GM21367 (cell line): ENCODE measurements around the gene MBD2.

ENCODE experiments used
- ATAC-seq: cut with Tn5 transposase; IDR thresholded peaks from one replicate; pipeline ENCODE4 v1.9.1; 2021; ENCODE audit not compliant: unreplicated experiment

The MBD2 gene

DNA sequence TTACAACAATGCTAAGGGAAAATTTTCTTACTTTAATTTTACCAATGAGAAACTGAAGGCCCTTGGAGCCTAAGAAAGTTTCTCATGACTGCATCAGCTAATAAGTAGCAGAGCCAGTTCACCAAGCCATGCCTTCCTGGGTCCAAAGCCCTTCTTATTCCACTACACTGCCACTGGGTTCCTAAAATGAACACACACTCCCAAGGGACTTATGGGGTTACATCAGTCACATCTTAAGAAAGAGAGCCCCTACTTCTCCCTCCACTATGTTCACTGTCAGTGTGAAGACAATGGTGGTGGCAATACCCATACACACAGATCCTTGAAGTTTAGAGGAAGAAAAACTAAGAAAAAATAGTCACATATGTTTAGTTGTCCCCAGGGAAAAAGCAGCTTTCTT, 20.6 kb downstream of the MBD2 start:
- peak; percentile 57 for ATAC-seq

DNA sequence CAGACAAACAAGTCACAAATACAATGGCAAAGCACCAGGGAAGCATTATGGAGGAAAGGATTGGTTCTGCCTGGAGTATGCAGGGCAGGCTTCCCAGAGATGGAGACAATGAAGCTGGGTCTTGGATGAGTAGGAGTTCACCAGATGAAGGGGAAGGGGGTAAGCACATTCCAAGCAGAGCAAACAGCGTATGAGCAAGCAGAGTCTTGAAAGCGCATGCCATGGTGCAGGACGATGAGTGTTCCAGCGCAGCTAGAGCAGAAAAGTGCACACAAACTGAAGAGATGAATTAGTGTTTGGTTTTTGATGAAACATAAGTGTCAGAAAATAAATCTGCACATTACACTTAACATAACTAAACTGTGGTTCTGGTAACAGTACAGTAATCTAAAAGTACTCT, 21.6 kb downstream of the MBD2 start:
- no peak for ATAC-seq

DNA sequence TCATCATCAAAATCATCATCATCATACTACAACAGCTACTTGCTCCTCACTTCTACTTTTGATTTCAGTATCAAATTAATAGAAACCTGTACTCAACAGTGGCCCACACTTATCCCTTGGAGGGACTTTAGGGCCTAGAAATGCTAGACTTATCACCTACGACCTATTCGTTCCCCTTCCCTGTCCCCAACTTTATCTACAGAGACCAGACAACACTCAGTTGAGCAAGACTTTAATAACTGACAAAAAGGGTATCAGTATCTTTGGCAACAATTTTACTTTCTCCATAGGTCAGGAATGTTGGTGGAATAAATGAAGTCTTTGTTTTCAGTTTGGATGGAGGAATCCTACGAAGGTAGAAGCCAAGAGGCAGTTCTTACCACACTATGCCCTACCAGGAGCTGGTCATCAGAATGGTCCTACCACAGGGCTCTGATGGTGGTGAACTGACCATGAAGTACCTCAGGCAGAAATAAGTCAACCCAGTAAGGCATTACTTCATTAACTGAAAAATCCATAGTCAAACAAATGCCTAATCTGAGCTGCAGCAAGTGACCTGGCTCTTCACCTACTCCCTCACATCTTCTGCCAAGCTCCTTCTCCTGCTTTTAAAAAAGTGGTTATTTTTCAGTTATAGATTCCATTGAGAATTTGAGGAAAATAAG, 26.6 kb downstream of the MBD2 start:
- no peak for ATAC-seq

DNA sequence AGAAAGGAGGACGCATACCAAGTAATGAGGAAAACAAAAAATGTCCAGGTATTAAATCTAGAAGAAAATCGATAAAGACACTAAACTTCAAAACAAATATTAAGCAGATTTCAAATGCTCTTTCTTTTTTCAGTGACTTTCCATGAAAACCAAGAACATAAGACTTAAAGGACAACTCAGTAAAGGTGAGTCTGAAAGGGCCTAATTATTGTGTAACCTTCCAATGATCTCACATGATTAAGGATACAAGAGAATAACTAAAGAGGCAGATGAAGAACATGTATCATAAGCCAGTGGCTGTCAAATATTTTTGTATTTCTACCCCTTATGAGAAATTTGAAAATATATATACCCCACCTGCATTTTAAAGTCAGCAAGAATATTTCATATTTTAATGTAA, 30.7 kb downstream of the MBD2 start:
- ATAC-seq, result no peak

DNA sequence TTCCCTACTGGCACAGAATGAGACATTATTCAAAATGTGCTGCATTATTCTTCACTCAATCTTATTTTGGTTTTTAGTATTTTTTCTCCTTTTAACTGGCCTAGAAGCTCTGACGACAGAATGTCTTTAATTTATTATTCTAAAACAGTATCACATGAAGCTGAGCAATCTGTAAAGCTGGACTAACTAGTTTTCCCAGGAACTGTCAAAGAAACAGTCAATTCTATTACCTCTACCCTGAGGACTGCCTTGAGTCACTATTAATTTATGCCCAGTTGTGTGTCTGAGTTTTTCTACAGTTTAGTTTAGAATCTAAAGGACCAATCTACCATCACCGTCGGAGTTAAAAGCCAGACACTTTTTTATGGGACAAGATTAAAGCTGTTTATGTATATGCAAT, 31.6 kb downstream of the MBD2 start:
- no peak for ATAC-seq

DNA sequence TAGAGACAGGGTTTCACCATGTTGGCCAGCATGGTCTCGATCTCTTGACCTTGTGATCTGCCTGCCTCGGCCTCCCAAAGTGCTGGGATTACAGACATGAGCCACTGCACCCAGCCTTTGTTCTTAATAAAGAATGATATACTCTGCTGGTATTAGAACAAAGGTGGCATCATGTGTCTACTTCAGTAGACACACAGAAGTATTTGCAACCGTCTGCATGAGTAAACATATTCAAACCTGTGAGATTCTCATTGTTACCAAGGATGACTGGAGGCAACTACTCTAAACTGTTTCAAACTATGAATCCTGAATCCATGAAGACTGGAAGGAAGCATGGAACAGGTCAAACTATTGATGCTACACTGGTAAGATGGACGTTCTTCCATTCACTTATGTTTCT, 32.1 kb downstream of the MBD2 start:
- no peak for ATAC-seq

DNA sequence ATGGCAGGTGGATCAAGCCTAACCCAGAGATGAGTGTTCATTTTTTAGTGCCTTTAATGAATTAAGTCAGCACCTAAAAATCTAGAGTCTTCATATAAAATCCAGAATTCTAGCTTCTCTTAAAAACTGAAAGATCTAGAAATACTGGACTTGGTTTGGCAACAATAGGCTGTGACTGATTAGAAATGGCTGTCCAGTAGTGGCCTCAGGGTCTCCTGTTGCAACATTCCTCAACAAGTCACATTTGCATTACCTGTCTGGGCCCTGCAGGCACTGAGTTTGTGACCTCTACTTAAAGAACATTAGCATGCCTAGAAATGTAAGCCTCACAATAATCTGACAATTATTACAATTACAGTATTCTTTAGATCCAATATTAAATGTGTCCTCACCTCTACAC, 33.1 kb downstream of the MBD2 start:
- no peak for ATAC-seq

DNA sequence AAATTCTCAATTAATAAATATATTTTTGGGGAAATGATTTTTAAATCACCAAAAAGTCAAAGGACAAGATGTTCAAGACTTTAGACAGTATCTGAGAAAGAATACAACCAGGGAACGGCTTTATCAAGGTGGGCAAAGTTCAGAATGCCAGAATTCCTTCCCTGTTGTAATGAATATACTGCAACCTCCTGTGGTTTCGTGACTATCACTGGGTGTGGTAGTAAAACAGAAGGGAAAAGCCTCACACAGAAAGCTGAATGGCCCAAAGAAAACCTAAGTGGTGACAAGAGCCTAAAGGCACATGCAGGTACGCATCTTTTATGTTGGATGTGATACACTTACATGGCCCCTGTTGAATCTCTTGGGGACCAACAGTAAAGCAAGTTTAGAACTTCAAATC, 37.1 kb downstream of the MBD2 start:
- no peak for ATAC-seq

DNA sequence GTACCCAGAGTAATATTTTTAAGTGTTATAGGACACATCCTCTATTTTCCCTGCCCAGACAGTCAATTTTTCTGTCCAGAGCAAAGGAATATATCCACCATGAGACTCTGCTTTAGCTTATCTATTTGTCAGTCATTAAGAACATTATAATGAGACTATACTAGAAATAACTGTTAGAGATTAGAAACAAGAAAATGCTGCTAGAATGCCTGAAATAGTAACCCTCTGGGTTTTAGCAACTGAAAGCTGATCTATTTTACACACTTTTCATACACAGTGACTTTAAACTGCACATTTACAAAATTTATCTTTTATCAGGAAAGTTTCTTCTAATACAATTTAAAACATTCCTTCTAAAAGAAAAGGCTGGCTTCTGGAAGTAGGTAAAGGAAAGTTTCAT, 39.6 kb downstream of the MBD2 start:
- no peak for ATAC-seq

DNA sequence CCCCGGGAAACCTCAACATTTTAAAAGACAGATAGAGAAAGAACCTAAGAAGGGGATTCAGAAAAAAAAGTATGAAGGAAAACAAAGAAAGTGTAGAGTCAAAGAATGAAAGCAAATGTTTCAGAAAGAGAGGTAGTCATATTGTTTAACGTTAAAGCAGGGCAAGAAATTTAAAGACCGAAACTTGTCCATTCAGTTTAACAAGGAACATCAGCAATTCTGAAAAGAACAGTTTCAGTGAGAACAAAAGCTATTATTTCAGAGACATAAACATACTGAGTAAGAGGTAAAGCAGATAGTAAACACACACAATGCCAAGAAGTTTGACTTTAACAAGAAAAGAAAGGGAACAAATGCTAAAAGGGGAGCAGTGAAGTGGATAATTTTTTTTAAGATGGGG, 41.1 kb downstream of the MBD2 start:
- no peak for ATAC-seq

DNA sequence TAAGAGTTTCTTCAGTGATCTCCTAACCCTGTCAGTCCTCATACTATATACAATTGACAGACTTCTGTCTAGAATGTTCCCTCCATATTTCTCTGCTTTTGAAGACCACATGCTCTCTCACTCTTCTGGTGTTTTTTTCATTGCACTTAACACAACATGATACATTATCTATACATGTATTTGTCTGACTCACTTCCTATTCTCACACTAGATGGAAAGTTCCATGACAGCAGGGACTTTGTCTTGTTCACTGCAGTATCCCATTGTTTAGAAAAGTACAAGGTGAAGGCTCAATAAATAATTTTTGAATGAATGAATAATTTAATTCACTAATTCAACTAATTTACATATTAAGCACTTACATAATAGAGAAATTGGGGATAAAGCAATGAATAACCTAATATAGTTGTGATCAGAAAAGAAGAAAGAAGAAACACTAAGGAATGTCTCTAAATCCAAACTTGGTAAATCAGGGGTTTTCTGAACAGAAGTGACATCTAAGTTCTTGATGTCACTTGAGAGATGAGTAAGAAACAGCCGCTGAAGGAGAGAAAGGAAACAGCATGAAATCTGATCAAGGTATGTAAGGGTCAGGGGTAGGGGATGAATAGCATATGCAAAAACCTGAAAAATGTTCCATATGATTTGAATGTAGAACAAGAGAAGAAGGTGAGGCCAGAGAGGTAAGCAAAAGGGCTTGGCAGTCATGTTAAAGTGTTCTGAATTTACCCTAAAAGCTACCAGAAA, 42.4 kb downstream of the MBD2 start:
- peak; percentile 53 for ATAC-seq

DNA sequence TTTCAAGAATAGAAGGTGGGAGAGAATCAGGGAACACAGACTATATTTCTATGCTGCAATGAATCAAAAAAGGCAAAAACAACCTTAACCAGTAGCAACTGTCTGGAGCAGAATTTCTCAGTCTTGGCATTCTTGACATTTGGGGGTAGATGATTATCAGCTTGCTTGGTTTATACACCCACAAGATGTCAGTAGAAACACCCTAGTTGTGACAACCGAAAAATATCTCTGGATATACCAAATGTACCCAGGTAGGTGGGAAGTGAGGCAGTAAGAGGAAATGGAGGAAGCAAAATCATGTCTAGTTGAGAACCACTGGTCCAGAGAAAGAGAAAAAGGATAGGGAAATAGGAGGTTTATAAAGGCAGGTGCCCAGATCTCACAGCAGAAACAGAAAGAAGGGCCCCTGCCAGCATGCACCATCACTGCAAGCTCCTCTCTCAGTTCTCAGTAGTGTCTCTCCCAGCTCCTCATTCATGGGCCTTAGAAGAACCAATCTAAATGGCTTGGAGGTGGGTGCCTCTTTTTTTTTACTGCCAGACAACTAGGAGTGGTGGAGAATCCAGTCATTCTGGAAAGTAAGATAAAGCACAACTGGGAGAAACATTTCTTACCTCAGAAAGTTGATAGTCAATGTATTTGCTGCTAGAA, 50.4 kb downstream of the MBD2 start:
- no peak for ATAC-seq

DNA sequence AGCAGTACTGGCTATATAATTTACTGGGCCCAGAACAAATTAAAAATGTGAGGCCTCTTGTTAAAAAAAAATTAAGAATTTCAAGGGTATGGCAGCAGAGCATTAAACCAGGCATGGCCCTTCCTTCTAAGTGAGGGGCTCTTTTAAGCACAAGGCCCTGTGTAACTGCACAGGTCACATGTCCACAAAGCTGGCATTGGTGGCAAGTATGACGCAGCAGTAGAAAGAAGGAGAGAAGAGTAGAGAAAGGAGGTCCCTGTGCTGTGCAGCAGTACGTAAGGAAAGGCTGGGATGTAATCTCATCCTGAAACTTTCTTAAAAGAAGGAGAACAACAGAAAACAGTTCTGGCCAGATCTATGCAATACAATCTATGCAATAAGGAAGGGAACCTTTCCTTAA, 51.2 kb downstream of the MBD2 start:
- ATAC-seq, result no peak

DNA sequence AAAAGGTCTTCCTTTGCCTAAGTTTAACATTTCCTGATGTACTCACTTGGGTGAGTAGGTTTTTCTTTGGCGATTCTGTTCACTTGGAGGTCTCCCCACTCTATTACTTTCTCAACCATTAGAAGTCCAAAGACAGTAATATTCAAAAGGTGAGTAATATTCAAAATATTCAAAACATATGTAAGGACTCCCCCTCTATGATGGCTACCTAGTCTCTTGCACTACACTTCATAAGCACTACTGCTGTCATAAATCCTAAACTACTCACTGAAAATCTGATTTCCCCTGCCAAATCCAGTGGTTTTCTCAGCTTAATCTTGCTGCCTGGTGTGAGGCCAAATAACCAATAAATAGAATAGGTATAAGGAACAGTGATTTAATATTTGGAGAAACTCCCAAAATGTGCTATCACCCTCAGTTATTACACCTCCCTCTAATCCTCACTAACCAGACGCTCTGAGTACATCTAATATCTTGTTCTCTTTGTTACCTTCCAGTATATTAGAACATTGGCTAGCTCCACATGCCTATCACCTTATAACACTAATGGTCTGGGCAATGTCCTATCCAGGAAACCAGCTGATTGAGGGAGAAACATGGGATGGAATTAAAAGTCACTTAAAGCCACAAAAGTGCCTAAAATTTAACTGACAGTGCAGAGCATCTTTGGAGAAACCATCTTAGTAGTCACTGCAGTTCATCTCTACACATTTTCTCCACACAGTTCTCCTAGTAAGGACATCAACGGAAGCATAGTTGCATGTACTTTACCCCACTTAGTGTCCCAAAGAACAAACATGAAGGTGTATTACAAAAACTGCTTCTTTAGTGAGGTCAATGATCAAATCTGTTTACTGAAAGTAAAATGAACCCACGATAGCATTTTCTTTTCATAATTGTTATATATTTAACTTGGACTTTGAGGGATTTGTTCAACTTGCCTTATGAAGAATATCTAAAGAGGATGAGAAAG, 54.8 kb downstream of the MBD2 start:
- ATAC-seq, result no peak

DNA sequence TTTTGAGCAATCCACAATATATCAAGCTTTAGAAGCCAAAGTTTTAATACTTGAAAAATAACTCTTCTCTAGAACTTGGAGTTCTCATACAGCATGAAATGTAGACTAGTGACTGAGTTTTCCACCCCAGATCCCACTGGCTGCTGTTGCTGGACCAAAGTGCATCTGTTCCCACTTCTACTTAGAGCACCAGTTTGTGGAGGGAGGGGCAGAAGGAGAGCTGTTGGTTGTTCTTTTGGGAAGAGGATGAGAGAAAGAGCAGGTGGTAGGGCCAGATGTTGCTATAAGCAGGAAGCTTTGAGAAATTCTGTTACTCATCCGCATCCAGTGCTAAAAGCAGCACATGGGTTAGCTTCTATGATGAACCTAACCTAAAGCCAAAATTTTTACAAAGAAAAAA, 59.0 kb downstream of the MBD2 start:
- no peak for ATAC-seq

DNA sequence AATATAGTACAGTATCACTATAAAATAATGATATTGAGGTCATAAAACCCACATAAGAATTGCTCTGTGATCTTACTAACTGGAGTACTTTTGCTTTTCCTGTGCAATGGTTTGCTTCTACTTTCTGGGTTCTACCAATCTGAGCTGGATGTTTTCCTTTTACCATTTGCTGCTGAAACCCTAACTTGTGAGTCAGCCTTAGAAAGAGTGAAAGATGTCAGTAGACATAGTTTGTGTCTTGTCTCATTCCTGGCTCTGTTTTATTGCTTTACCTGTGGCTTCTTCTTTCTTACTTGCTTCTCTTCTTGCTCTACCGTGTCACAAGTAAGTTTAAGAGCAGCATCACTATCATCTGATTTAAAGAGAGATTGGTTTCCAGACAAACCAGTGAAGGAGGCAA, 61.0 kb downstream of the MBD2 start:
- ATAC-seq, result no peak

DNA sequence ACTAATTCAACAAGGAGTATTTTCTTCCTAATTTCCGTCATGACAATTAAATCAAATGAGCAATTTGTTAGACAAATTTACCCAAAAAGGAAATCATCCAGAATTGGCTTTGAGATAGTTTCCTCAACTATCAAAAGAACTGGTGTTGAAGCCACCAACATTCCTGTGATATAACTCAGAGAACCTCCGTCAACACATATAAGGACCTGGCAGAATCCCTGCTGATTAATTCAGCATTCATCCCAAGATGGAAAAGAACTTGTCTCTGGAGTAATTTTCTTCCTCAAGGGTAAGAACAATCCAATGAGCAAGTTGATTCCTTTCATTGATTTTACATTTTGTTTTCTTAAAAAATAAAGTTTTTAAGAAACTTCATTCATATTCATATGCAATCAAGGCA, 62.0 kb downstream of the MBD2 start:
- ATAC-seq, result no peak

DNA sequence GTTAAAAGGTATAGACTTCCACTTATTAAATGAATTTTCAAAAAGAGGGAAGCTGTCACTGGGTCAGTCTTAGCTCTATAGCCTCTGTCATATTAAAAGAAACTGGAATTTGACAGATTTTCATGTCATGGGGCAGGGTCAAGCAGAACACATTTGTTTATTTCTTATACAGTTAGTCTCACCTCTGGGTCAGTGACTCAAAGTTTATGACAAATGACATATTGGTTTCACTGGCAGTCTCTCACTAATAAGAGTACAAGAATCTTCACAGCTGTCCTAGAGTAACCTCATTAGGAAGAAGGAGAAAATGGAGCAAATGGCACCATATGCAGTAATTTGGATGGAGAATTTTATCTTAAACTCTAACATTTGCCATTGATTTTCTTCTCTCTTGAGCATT, 63.2 kb downstream of the MBD2 start:
- no peak for ATAC-seq

DNA sequence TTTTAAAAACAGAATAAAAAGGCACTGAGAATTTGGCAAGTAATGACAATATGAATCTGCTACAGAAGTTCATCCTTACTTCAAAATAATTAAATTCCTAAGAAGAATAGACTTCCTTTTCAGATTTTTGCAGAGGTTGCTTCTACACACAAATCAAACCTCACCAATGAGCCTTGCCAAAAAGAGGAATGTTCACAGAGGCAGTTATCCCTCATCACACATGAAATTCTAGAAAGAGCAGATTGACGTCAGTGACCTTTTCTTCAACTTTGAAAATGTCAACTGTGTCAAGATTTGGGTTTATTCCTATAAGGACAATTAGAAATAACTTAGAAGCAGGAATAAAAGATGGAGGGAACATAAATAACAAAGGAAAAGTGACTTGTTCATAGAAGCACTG, 64.6 kb downstream of the MBD2 start:
- no peak for ATAC-seq

DNA sequence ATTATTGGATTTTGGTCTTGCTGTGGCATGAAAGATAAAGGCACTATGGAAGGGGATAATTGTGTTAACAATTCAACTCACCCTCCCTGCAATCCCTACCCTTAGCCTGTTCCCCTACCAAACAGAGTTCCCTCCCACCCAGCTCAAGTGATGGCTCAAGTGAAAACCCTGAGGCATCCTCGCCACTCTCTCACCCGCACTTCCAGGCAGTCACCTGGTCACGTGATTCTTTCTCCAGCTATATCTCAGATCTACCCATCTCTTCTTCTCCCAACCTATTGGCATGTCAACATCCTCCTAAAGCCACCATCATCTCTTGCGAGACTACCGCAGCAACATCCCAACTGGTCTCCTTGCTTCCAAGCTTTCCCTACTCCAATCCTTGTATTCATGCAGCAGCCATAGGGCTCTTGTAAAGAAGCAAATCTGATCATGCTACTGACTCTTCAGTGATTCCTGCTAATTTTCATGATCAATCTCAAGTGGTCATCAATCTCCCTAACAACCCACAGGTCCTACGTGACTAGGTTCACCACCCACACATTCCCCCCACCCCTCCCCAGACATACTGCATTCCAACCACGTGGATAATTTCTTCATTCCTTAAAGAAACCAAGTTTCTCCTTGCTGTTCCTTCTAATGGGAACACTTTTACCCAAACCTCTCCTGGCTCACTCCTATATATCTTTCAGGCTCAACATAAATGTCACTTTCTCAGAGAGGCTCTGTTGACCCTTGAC, 66.7 kb downstream of the MBD2 start:
- ATAC-seq, result no peak

DNA sequence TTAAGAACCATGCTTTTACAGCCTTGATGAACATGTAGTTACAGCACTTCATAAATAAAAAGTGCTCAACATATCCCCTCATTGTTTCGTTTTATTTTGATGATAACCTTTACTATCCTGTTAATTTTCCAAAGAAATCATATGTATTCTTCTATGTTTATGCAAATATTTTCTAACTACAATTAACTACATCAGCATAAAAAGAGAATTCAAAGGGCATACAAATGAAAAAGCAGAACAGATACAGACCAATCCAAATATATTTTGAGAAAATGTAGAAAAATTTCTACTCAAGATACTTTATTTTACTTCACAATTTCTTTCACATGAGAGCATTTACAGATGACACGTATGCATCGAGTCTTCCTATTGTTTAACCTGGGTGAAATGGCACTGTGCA, 69.1 kb downstream of the MBD2 start:
- ATAC-seq, result no peak
